Epidermal melanocyte (primary cell): ENCODE data around the gene ELFN2.
"Not testable (repeated sequence)": the region's sequence is repeated elsewhere in the genome, so short reads cannot be mapped to it uniquely, and the experiment has no call there.

Source experiments
- DNase-seq: peaks from one replicate; pipeline ENCODE4 v3.0.0; 2011; ENCODE audit warnings: low spot score; ENCODE audit not compliant: insufficient read length

Gene ELFN2

GRCh38 chr22:37337204-37337943, 89.9 kb downstream of the ELFN2 start:
- no peak for DNase-seq

- no peak for DNase-seq
These were observed 90.7 kb downstream of the ELFN2 start for GRCh38 chr22:37336579-37336978.

- no peak for DNase-seq
These were observed 91.5 kb downstream of the ELFN2 start for GRCh38 chr22:37335806-37336199.

DNA sequence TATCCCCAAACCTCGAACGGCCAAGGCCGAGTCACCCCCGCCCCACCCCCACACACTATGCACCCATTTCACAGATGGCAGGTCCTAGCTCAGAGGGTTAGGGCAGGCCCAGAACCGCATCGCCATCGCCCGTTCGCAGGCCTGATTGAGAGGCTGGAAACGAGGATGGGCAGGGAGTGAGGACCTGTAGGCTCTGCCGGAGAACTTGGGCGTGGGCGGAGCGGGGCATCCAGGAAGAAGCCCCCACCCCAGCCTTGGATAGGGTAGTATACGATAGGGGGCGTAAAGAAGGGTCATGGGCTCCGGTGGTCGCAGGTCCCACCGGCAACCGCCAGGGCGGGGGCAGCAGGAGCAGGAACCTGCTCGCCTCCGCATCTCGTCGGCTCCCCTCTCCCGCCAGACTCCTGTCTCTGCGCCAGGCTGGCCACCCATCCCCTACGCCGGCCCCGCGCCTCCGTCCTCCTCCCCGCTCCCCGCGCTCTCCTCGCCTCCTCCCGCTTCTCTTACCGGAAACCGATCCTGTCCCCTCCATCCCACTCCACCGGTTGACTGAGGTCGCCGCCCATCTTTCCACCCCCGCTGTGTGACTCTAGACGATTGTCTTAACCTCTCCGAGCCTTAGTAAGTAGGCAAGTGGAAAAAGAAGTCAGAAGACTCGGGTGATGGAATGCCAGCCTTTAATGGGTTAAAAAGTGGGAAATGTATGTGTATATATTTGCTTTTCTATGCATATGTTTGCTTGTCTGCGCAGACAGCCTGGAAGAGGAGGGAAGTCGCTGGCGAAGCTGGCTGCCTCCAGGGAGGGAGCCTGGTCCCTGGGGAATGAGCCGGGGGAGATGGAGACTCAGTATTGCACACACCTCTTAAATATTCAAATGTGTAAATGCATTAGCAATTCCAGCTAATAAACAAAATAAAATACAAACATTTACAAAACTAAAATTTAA, 92.1 kb downstream of the ELFN2 start:
- DNase-seq, result no peak

GRCh38 chr22:37334461-37334858, 92.8 kb downstream of the ELFN2 start:
- DNase-seq, result no peak

DNA sequence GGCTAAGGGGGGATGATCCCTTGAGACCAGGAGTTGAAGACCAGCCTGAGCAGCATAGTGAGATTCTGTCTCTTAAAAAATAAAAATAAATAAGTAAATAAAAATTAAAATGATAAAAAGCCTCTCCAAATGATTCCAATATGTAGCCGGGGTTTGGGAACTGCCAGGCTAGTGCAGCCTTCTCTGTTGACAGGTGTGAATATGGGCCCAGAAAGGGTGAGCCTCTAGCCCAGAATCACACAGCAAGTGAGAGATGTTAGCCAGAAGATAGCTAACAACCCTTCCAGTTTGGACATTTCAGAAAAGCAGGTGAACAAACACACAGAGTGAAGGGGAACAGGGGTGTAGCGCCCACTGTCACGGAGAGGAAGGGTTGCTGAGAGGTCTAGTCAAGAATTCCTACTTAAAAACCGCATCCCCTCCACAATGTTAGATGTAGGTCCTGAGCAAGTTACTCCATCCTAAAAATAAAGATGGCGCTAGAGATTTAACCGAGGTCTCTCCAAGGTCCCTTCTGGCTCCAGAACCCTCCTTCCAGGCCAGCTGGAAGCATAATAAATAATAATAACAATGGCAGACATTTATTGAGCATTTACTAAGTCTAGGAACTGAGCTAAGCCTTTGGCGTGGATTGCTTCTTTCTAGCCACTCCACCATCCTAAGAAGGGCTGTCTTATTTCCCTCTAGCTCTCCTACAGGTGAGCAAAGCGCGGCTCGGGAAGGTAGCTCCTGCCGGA, 93.4 kb downstream of the ELFN2 start:
- no peak for DNase-seq

DNA sequence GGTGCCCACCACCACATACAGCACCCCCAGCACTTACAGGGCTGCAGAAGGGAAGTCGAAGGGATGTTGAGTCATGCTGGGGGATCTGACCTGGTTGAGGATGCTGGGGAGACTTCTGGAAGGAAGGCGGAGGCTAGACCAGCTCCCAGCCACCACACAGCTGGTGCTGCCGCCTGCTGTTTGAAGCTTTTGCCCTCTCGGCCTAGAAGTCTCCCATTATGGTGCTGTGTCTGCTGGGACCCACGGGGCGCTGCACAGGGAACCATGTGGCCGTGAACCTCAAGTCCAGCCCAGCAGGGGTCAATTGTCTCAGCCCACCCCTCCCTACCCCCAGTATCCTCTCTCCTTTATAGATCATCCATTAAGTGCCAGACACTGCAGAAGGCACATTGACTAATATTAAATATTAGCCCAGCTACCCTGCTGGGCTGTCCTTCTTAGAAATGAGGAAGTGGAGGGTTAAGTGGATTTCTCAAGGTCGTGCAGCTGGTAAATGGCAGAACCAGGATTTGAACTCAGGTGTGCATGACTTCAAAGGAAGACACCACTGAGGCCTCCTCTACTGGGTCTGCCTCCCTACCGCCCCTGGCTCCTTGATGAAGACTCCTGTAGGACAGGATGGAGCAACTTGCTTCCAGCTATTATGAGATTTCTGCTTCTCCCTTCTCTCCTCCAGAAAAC, 95.3 kb downstream of the ELFN2 start:
- DNase-seq, result no peak

DNA sequence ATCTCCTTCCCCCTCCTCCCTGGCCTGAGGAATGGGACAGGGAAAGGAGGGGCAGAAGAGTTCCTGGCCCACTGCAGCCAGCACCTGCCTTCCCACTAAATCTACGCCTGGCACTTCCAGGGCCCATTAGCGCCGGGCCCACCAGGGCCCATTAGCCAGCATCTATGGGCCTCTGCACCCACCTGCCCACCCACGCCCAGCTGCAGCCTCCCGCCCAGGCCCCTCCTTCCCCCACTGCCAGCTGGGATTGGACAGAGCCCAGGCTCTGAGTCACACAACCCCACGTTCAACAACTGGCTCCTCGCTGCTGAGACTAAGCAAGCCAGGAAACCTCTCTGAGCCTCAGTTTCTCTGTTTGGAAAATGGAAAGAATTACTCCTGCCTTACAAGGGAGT, 96.2 kb downstream of the ELFN2 start:
- DNase-seq, result no peak

GRCh38 chr22:37330200-37331033, 96.9 kb downstream of the ELFN2 start:
- no peak for DNase-seq

- no peak for DNase-seq
These were observed 97.8 kb downstream of the ELFN2 start for GRCh38 chr22:37329238-37330140.

- DNase-seq, result not testable (repeated sequence)
These were observed 98.6 kb downstream of the ELFN2 start for GRCh38 chr22:37328538-37329237.

DNA sequence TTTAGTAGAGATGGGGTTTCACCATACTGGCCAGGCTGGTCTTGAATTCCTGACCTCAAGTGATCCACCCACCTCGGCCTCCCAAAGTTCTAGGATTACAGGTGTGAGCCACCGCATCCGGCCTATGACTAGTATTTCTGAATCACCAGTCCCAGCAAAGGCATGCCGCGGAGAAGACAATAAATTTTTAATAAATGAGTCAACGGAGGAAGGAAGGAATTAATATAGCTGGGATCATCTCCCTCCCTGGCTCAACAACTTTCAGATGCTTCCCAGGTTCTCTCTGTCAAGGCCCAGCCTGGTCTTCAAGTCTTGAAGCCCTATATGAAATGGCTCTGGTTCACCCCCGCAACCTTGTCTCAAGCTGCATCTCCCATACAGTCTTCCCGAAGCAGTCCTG, 99.3 kb downstream of the ELFN2 start:
- no peak for DNase-seq

- DNase-seq, result no peak
These were observed 100.6 kb downstream of the ELFN2 start for GRCh38 chr22:37326726-37327125.

DNA sequence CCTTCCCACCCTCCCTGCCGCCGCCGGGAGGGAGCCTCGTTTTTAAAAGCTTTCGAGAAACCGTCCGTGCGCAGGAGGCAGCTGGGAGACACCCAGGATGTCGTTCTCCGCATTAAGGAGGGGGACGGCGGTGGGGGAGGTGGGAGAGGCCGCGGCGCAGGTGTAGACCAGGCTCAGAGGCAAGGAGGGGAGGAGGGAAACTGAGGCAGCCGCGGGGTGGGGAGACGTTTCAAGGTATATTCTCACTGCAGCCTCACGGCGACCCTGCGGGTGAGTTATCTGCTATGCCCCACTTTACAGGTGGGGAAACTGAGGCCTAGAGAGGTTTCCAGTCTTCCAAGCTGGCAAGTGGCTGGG, 102.3 kb downstream of the ELFN2 start:
- no peak for DNase-seq

GRCh38 chr22:37324340-37325038, 102.8 kb downstream of the ELFN2 start:
- DNase-seq, result no peak

- DNase-seq, result no peak
These were observed 106.3 kb downstream of the ELFN2 start for GRCh38 chr22:37320726-37321677.

GRCh38 chr22:37319469-37319868, 107.8 kb downstream of the ELFN2 start:
- DNase-seq, result no peak
